ENCODE data around the gene GALNT9. TPM values are rescaled to one million over a fixed set of nuclear protein-coding genes. Genes with fewer than 3 reads are reported as not detected.

GALNT9 gene
- polyA plus RNA-seq, 3 donors, result not detected

GRCh38 chr12:132276827-132277373 is 52.5 kb downstream of the GALNT9 start:
- no peak for DNase-seq
- Histone ChIP-seq H3K36me3 (replicated peaks in 1 of 2; ENCODE audit: control insufficient read depth in 1 of 2, insufficient read depth in 2 of 2, low read length in 2 of 2) (no peaks in the 10 kb centered on the region), H2AFZ (ENCODE audit: insufficient read depth, low read depth, low read length, poor library complexity, severe bottlenecking) (no peak overlapping the region), H3K79me2 (ENCODE audit: insufficient read depth, low read length) (no peaks in the 10 kb centered on the region), H3K9me3 (replicated peaks in 1 of 2; ENCODE audit: control insufficient read depth in 1 of 2, insufficient read depth in 1 of 2, low read length in 2 of 2) (no peaks in the 10 kb centered on the region), H3K4me3 (replicated peaks in 1 of 3; ENCODE audit: low read depth in 2 of 3, low read length in 3 of 3) (no peak overlapping the region), H3K9ac (ENCODE audit: insufficient read depth, low read length, poor library complexity, severe bottlenecking) (no peak overlapping the region), H4K20me1 (ENCODE audit: insufficient read depth, low read length) (no peaks in the 10 kb centered on the region), H3K4me1 (ENCODE audit: control insufficient read depth in 1 of 2, insufficient read depth in 2 of 2, low read length in 2 of 2) (no peaks in the 10 kb centered on the region), H3K27me3 (ENCODE audit: control insufficient read depth in 2 of 2, insufficient read depth in 2 of 2, low read length in 2 of 2) (no peaks in the 10 kb centered on the region), H3K4me2 (replicated peaks; ENCODE audit: extremely low read depth, low read length, poor library complexity, severe bottlenecking) (no peak overlapping the region), H3K27ac (ENCODE audit: low read depth in 1 of 2, low read length in 2 of 2) (no peak overlapping the region)
- H3K9me3 Mint-ChIP-seq, result no peaks in the 10 kb centered on the region
- peaks cover 21 to 27% (median 25%) of the 10 kb centered on the region in 3 donors for H3K27me3 Mint-ChIP-seq (ENCODE audit: low read depth in 3 of 3)
- no peaks in the 10 kb centered on the region for H3K4me1 Mint-ChIP-seq
- intact Hi-C loops (cut with micrococcal nuclease), result no loop called here
- H3K4me3 Mint-ChIP-seq, result no peak overlapping the region
- no peak for TF ChIP-seq CTCF (IDR thresholded peaks at IDR 0.05)
- WGBS (ENCODE audit: insufficient coverage), result 61% methylated on average over 12 of the region's 12 CpGs
- H3K27ac Mint-ChIP-seq, result no peak overlapping the region
- H3K36me3 Mint-ChIP-seq, result no peaks in the 10 kb centered on the region

DNA sequence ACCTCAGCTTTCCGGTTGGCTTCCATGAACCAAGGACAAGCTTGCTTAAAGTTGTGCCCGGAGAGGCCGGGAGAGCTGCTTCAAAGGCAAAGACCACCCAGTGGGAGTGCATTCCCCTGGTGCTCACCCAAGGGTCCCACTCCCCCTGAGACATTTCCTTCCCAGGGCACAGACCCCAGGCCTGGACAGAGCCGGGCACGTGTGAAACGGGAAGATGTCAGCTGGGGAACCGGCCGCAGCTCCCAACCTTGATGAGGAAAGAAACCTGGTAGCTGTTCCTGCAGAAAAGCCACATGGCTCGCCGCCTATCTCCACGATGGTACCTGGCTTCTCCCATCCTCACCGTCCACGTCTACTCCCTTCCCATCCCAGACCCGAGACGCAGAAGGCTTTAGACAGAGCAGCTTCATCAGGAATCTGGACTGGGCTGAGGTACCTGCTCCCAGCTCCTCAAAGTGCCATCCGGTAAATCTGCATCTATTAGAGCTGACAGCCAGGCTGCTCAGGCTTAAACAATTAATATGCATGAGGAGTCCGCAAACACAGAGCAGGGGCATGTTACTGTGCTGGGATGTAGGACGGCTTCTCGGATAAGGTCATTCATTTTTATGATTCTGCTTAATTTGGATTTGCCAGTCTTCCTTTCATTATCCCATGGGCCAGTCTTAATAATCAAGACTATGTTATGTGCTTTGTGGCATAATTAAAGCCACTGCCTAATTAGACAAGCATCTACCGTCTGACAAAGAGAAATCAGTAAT is 53.1 kb downstream of the GALNT9 start:
- H3K4me1 Mint-ChIP-seq, result no peaks in the 10 kb centered on the region

More for the DNA sequence above, 53.1 kb downstream of the GALNT9 start:
- intact Hi-C loops (cut with micrococcal nuclease), result no loop called here
- Histone ChIP-seq H3K4me2 (replicated peaks; ENCODE audit: extremely low read depth, low read length, poor library complexity, severe bottlenecking) (no peak overlapping the region), H2AFZ (ENCODE audit: insufficient read depth, low read depth, low read length, poor library complexity, severe bottlenecking) (no peak overlapping the region), H3K27ac (ENCODE audit: low read depth in 1 of 2, low read length in 2 of 2) (no peak overlapping the region), H3K36me3 (replicated peaks in 1 of 2; ENCODE audit: control insufficient read depth in 1 of 2, insufficient read depth in 2 of 2, low read length in 2 of 2) (no peaks in the 10 kb centered on the region), H3K79me2 (ENCODE audit: insufficient read depth, low read length) (no peaks in the 10 kb centered on the region), H3K27me3 (ENCODE audit: control insufficient read depth in 2 of 2, insufficient read depth in 2 of 2, low read length in 2 of 2) (no peaks in the 10 kb centered on the region), H3K9me3 (replicated peaks in 1 of 2; ENCODE audit: control insufficient read depth in 1 of 2, insufficient read depth in 1 of 2, low read length in 2 of 2) (no peaks in the 10 kb centered on the region), H3K9ac (ENCODE audit: insufficient read depth, low read length, poor library complexity, severe bottlenecking) (no peak overlapping the region), H3K4me1 (ENCODE audit: control insufficient read depth in 1 of 2, insufficient read depth in 2 of 2, low read length in 2 of 2) (no peaks in the 10 kb centered on the region), H4K20me1 (ENCODE audit: insufficient read depth, low read length) (no peaks in the 10 kb centered on the region), H3K4me3 (replicated peaks in 1 of 3; ENCODE audit: low read depth in 2 of 3, low read length in 3 of 3) (no peak overlapping the region)
- Mint-ChIP-seq H3K36me3 (no peaks in the 10 kb centered on the region), H3K4me3 (no peak overlapping the region), H3K27me3 (ENCODE audit: low read depth in 3 of 3) (peaks cover 22 to 24% (median 23%) of the 10 kb centered on the region in 3 donors), H3K9me3 (no peaks in the 10 kb centered on the region), H3K27ac (no peak overlapping the region)
- 88% methylated on average over 16 of the region's 20 CpGs for WGBS (ENCODE audit: insufficient coverage)
- DNase-seq, result no peak
- no peak for TF ChIP-seq CTCF (IDR thresholded peaks at IDR 0.05)
